ENCODE results near the gene CADPS.

CADPS gene

GRCh38 chr3:62863648-62864047, 11.6 kb downstream of the CADPS start:
- no peaks in the 10 kb centered on the region for H3K27me3 ChIP-seq
- H3K36me3 ChIP-seq: no peaks in the 10 kb centered on the region
- H3K4me1 ChIP-seq: no peaks in the 10 kb centered on the region
- no peaks in the 10 kb centered on the region for H3K9me3 ChIP-seq
- TF ChIP-seq CTCF (IDR thresholded peaks at IDR 0.05; ENCODE audit: low read depth, low read length): peak; percentile 12; the same call in 1 of the 2 replicates
- no peak for DNase-seq
- no peak overlapping the region for H3K4me3 ChIP-seq (ENCODE audit: low read depth, low read length)

- Histone ChIP-seq H3K36me3 (no peaks in the 10 kb centered on the region), H3K4me1 (no peaks in the 10 kb centered on the region), H3K4me3 (ENCODE audit: low read depth, low read length) (no peak overlapping the region), H3K9me3 (no peaks in the 10 kb centered on the region), H3K27me3 (no peaks in the 10 kb centered on the region)
- no peak for DNase-seq
- TF ChIP-seq CTCF (IDR thresholded peaks at IDR 0.05; ENCODE audit: low read depth, low read length): no peak
These were observed 15.9 kb downstream of the CADPS start for GRCh38 chr3:62859203-62859791.

- TF ChIP-seq CTCF (IDR thresholded peaks at IDR 0.05; ENCODE audit: low read depth, low read length): no peak
These were observed 29.2 kb downstream of the CADPS start for GRCh38 chr3:62845996-62846395.

GRCh38 chr3:62843508-62843907, 31.7 kb downstream of the CADPS start:
- DNase-seq: no peak
- TF ChIP-seq CTCF (IDR thresholded peaks at IDR 0.05; ENCODE audit: low read depth, low read length): no peak
- H3K4me3 ChIP-seq (ENCODE audit: low read depth, low read length): no peak overlapping the region

More at GRCh38 chr3:62845996-62846395, 29.2 kb downstream of the CADPS start:
- DNase-seq: no peak
- Histone ChIP-seq H3K27me3 (no peaks in the 10 kb centered on the region), H3K4me1 (no peaks in the 10 kb centered on the region), H3K9me3 (no peaks in the 10 kb centered on the region), H3K4me3 (ENCODE audit: low read depth, low read length) (no peak overlapping the region), H3K36me3 (no peaks in the 10 kb centered on the region)

GRCh38 chr3:62839748-62840147, 35.5 kb downstream of the CADPS start:
- no peak for DNase-seq
- H3K4me1 ChIP-seq: no peaks in the 10 kb centered on the region
- TF ChIP-seq CTCF (IDR thresholded peaks at IDR 0.05; ENCODE audit: low read depth, low read length): no peak
- no peak overlapping the region for H3K4me3 ChIP-seq (ENCODE audit: low read depth, low read length)
- no peaks in the 10 kb centered on the region for H3K27me3 ChIP-seq
- no peaks in the 10 kb centered on the region for H3K36me3 ChIP-seq
- H3K9me3 ChIP-seq: no peaks in the 10 kb centered on the region

More at GRCh38 chr3:62843508-62843907, 31.7 kb downstream of the CADPS start:
- H3K9me3 ChIP-seq: no peaks in the 10 kb centered on the region
- H3K4me1 ChIP-seq: no peaks in the 10 kb centered on the region
- no peaks in the 10 kb centered on the region for H3K27me3 ChIP-seq
- H3K36me3 ChIP-seq: no peaks in the 10 kb centered on the region

- Histone ChIP-seq H3K36me3 (no peaks in the 10 kb centered on the region), H3K4me1 (no peaks in the 10 kb centered on the region), H3K4me3 (ENCODE audit: low read depth, low read length) (no peak overlapping the region), H3K9me3 (no peaks in the 10 kb centered on the region), H3K27me3 (no peaks in the 10 kb centered on the region)
- DNase-seq: no peak
- TF ChIP-seq CTCF (IDR thresholded peaks at IDR 0.05; ENCODE audit: low read depth, low read length): no peak
These were observed 38.0 kb downstream of the CADPS start for GRCh38 chr3:62837145-62837787.

Data from BE2C (cell line).